HTERT RPE-1 (cell line): Measurements from ENCODE around the gene KRTAP12-4.
"Not testable (repeated sequence)": the region's sequence is repeated elsewhere in the genome, so short reads cannot be mapped to it uniquely, and the experiment has no call there.

ENCODE experiments used
- in situ Hi-C: fragments of 300-500 bp; cut with MboI; formaldehyde crosslinking; loops from 4 replicates; pipeline ENCODE4 v1.14.3; 2020; ENCODE audit warnings: low sequenced_read_pairs

KRTAP12-4 gene

DNA sequence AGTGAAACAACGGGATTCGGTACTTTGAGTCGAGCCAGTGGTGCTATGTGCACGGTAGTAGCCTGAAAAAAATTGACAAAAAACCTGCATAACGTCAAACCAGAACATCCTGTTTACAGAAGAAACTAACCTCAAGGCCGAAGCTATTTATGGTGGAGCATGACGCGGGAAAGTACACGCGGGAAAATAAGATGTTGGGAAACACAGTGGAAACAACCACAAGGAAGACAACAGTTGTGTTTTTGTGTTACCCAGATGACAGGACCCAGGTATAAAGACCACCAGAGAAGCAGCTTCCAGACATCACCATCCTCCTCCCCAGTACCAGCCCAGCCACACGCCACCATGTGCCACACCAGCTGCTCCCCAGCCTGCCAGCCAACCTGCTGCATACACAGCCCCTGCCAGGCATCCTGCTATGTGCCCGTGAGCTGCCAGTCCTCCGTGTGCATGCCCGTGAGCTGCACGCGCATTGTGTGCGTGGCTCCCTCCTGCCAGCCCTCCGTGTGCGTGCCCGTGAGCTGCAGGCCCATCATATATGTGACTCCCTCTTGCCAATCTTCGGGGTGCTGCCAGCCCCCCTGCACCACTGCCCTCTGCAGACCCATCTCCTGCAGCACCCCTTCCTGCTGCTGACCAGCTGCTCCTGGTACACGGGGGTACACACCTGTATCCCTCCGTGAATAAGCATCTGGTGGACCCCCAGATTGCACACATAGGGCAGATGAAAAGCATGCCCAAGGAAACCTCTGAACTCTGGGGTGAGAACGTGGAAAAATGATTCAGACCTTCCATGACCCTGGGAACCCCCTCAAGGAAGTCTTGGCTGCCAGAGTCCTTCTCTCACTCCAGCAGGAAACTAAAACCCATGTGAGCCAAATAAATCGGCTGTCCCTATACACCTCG lies 3.4 kb upstream of the KRTAP12-4 start, which contains the start of gene KRTAP12-3:
TSS of gene KRTAP12-3 (plus strand) at position 298 of the 906 bp plus-strand sequence. CDS start at position 346, 48 bp downstream.
- in situ Hi-C loops: no loop called here

DNA sequence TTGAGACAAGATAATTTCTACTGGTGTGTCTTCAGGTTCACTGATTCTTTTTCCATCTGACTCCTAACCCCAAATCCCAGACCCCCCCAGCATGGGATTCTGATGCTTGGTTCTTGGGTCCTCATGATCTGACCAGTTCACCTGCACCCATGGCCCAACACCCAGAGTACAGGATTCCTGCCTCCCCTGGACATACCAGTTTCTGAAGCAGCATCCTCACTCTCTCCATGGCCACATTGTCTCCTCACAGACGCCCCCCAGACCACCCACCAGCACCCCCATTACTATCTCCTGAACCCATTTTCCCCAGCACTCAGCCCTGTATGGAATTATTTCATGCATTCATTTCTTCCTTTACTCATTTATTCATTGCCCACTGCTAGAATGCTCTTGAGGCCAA lies 2.4 kb upstream of the KRTAP12-4 start:
- in situ Hi-C loops: no loop called here

DNA sequence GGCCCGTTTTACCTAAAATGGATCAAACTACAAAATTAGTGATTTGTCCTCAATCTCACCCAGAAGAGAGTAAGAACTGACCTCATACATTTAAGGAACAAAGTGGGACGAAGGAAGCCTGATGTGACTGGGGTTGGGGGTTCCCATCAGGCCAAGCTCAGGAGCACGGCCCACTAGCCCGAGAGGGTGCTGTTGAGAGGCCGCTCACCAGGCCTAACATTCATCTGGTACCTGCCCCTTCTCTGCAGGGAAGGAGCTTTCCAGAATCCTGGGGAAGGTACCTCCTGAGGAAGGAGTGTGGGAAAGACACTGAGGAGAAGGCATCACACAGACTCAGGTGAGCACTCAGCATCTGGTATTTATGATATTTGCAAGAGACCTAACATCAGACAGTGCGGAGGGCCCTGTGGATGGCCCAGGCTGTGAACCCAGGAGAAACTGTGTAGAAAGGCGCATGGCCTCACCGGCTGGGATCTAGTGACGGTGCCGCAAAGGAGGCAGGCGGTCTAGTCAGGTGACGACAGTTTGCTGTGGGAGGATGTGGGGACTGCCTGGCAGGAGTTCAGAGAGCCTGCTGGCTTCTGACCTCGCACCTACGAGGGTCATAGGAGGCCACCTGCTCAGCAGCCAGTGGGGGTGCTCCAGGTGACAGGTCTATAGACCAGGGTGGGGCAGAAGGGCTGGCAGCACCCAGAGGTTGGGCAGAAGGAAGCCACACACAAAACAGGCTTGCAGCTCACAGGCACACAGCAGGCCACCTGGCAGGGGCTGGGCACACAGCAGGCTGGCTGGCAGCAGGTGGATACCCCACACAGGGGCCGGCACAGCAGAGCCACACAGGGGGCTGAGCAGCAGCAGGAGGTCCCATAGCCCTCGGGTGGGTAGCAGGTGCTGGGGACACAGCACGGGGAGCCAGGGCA lies 543 bp downstream of the KRTAP12-4 start:
- in situ Hi-C loops: no loop called here

DNA sequence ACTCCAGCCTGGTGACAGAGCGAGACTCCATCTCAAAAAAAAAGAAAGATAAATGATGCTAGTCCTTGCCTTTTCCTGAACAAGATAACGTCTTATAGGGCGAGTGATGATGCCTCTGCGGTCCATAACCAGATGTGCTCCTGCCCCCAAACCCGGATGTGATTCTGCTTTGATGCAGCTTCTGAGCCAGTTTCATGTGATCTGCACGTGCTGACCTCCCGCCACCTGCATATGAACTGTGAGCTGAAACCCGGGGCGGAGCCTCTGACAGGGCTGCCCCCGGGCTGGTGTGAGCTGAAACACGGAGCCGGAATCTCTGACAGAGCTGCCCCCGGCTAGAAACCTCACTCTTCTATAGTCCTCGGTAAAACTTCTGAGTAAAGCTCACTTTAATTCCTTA lies 1.3 kb downstream of the KRTAP12-4 start:
- in situ Hi-C loops: no loop called here

DNA sequence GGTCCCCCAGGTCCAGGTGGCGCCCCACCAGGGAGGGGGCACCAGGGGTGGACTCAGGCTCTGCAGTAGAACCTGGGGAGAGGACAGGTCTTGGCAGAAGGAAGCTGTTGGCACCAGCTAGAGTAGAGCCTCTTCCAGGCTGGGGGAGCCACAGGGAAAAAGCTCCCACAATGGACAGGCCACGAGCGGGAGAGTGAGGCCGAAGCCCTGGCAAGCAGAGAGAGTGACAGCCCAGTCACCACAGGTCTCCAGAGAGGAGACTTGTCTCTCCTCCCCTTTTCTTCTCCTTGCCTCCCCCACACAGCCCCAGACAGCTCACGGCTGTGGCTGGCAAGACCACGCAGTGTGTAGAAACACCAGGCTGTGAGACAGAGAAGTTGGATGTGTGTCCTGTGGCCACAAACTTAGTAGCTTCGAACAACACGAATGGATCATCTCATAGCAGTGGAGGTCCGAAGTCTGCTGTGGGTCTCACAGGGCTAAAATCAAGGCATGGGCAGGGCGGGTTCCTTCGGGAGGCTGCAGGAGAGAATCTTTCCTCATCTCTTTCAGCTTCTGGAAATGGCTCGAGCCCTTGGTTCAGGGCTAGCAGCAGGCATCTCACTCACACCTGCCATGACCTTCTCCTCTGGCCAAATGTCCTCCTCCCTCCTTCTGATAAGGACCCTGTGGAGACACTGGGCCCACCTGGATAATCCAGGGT lies 3.3 kb downstream of the KRTAP12-4 start:
- in situ Hi-C loops: no loop called here

DNA sequence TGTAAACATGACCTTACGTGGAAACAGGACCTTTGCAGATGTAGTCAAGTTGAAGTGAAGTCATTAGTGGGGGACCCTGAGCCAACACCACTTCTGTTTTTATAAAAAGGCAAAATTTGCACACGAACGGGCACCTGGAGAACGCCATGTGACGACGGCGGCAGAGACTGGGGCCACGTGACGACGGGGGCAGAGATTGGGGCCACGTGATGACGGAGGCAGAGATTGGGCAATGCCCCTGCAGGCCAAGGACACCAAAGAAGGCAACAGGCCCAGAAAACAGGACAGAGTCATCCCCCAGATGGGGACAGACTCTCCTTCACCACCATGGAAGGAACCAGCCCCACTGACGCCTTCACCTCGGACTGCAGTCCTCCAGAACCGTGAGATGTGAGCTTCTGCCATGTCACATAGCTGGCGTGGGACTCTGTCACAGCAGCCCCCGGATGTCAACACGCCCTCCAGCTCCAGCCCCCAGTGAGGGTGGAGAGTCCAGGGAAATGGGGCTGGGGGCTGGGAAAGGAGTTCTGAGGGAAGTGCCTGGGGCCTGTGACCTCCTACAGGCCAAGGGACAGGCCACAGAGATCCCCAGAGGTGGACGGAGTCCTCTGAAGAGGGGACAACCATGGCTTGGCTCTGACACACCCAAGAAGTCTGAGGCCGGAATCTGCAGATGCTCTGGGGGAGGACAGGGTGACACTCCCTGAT lies 4.0 kb downstream of the KRTAP12-4 start:
- in situ Hi-C loops: no loop called here

DNA sequence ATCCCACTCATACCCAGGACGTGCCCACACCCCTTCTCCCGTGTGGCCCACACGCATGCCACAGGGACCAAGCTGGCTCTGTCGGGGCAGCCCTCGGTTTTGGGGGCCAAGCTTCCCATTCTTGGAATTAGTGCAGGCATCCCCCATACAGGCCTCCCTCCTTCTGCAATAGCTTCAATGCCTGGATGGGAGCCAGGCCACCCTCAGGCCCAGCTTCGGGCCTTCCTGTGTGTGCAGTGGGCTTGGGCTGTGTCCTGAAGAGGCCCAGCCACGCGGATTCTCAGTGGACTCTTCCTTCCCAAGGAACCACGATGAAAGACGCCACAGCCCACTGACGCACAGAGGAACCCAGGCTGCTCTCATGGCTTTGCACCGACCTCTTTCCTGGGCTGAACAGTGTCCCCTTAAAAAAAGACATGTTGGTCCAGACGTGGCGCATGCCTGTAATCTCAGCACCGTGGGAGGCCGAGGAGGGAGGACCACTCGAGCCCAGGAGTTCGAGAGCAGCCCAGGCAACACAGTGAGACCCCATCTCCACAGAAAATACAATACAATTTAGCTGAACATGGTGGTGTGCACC lies 4.8 kb downstream of the KRTAP12-4 start:
- in situ Hi-C loops: no loop called here

DNA sequence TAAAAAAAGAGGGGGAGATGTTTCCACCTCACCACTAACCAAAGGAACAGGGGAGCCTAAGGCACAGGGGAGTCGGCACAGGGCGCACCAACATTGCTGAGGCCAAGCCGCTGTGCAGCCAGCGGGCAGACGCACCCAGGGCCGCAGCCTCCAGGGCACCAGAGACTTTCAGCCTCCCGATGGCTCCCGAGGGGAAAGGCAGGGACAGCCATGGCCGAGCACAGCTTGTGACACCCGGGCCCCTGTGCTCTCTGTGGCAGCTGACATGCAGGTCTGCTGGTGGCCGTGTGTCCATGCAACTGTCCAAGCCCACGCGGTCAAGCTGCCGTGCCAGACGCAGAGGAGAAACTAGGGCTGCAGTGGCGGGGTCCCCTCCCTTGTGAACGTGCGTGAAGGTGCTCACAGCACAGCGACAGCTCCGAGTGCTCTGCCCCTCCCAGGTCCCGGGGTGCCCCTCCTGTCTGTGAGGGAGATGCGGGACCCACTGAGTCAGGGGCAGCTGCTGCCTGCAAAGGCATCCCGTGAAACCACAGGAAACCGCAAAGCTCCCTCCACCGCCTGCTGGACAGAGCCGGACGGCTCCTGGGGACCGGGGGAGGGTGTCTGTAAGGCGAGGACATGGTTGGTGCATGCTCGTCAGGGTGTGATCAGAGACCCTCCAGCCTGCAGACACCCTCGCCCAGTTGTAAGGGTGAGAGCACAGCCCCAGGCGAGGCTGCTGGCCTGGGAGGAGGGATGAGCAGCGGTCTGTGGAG lies 5.7 kb downstream of the KRTAP12-4 start:
- in situ Hi-C loops: no loop called here

DNA sequence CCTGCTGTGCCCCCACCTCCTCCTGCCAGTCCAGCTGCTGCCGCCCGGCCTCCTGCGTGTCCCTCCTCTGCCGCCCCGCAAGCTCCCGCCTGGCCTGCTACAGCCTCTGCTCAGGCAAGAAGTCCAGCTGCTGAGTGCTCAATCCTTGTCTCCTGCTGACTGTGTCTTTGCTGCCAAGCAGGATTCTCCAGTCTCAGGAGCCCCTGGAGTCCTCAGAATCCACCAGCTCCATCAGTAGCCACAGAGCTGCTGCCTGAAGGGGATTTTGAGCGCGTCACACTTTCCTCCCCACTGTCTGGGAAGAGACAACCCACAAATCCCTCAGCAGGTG lies 7.3 kb downstream of the KRTAP12-4 start:
- in situ Hi-C loops: no loop called here

DNA sequence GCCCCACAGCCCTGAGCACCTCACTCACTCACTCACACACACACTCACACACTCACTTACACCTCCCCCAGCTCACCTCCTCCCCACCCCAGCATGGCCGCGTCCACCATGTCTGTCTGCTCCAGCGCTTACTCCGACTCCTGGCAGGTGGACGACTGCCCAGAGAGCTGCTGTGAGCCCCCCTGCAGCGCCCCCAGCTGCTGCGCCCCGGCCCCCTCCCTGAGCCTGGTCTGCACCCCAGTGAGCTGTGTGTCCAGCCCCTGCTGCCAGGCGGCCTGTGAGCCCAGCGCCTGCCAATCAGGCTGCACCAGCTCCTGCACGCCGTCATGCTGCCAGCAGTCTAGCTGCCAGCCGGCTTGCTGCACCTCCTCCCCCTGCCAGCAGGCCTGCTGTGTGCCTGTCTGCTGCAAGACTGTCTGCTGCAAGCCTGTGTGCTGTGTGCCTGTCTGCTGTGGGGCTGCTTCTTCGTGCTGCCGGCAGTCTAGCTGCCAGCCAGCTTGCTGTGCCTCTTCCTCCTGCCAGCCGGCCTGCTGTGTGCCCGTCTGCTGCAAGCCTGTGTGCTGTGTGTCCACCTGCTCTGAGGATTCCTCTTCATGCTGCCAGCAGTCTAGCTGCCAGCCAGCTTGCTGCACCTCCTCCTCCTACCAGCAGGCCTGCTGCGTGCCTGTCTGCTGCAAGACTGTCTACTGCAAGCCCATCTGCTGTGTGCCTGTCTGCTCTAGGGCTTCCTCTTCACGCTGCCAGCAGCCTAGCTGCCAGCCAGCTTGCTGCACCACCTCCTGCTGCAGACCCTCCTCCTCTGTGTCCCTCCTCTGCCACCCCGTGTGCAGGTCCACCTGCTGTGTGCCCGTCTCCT lies 7.9 kb downstream of the KRTAP12-4 start, which contains the start of gene KRTAP10-11:
TSS of gene KRTAP10-11 (plus strand) at position 49 of the 856 bp plus-strand sequence. CDS start at position 94, 45 bp downstream.
- in situ Hi-C loops: not testable (repeated sequence)

DNA sequence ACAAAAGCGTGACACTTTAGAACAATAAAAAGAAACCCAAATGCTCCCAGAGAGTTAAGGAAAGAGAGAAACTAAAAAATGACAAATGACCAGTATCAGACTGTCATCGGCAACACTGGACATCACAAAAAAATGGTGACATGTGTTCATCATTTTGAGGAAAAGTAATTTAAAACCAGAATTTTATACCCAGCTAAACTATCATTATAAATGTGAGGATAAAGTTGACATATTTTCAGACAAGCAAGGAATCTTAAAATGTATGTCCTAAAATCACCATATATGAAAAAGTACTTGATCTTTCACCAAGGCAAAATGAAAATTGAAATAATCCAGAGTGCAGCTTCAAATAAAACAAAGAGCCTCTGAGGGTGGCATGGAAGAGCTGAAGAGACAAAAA lies 9.6 kb downstream of the KRTAP12-4 start:
- in situ Hi-C loops: no loop called here

DNA sequence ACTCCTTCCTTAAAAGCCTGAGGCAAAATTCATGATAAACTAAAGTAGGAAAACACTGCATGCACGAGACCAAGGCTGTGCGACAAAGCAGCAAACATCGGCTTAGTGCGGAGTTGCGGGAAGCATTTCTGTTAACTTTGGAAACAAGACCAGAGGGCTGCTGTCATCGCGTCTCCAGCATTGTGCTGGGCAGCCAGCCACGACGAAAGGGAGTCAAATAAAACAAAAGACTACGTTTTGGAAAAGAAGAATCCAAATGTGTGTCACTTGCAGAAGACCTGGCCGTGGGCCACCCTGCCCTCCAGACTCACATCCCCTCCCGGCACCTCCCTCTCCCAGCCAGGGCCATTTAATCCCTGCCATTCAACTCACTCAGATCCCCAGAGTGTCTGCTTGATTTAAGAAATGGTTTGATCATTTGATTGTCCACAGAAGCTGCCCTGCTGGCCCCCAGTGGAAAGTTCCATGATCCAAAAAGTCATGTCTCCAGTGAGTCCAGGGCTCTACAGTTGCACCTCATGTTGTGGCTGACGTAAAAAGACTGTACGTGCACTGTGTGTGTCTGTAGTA lies 10.6 kb downstream of the KRTAP12-4 start:
- in situ Hi-C loops: no loop called here

DNA sequence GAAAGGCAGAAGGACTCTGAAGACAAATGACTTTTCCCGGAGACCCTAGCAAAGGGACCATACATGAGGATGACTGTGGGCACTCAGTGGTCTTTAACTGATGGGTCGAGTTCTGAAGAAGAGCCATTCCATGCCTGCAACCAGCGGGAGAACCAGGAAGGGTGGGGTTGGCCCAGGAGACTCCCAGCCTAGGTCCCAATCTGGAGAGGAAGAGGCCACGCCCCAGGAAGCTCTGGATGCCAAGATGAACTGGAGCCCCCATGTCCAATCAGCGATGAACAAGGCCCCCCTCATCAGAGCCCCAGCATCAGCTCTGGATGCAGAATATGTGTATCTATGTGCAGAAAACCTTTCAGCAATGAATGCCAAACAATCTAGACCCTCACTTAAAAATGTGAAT lies 13.7 kb downstream of the KRTAP12-4 start:
- in situ Hi-C loops: no loop called here

DNA sequence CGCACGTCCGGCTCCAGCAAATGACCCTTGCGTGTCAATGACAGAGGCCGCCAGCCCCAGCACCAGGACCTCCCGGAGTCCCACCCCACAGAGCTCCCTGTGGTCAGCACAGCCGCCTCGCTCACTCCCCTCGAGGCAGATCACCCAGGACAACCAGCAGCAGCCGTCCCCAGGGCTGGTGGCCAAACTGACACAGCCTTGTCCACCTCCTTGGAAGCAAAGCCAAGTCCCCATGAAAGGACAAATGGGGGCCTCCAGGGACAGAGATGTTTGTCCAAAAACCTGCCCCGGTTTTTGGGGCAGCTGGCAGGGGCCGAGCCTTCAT lies 15.2 kb downstream of the KRTAP12-4 start:
- in situ Hi-C loops: no loop called here

DNA sequence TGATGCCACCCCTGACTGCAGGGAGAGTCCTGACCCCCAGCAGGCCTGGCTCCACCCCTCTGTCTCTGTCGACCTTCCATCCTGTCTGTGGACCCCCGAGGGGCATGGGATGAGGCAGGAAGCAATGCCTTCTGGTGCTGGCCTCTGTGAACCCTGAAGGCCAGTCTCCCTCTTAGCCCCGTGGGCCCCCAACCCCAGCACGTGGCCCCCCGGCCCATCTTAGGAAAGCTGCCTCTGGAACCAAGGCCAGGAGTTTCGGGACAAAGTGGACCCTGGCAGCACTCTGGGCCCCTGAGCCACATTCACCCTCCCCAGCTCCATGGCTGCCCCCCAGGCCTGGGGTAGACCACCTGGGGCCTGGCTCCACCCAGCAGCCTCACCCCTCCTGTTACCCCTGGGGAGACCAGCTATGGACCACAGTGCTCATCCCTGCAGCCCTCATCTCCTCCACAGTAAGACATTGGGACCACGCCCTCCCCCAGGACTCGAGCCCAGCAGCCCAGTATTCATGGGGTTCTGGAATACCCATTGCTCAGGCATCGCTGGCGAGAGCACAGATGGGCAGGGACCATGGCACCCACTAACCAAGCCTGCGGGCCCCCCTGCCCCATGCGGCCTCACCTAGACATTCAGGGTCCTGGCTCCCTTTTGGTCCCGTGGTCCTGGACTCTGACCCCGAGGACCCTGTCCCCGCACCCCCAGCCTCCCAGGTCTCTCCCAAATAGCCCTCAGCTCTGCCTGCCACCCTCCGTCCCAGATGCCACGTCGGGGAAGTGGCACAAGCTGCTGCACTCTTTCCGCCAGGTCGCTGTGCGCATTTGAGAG lies 15.7 kb downstream of the KRTAP12-4 start:
- in situ Hi-C loops: not testable (repeated sequence)

DNA sequence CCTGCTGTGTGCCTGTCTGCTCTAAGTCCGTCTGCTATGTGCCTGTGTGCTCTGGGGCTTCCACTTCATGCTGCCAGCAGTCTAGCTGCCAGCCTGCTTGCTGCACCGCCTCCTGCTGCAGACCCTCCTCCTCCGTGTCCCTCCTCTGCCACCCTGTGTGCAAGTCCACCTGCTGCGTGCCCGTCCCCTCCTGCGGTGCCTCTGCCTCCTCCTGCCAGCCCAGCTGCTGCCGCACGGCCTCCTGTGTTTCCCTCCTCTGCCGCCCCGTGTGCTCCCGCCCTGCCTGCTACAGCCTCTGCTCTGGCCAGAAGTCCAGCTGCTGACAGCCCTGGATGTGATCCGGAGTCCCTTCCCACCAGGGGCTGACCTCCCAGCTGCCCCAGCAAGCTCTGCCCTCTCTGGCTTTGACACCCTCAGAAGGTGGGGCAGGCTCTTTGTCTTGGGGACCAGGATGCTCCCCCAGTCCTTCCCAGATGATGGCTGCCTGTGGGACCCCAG lies 16.6 kb downstream of the KRTAP12-4 start:
- in situ Hi-C loops: not testable (repeated sequence)
